RPMI7951 (cell line): ENCODE data around the gene ISLR. TPM values are rescaled to one million over a fixed set of nuclear protein-coding genes. Genes with fewer than 3 reads are reported as not detected.

Experiments
- DNase-seq: peaks from one replicate; pipeline ENCODE4 v3.0.0-alpha.2; 2012; ENCODE audit warnings: low read depth
- total RNA-seq: library from RNA; depleted of rRNA; stranded (reverse); fragments of >200 nt; shearing (Covaris generic); gene quantifications from 2 replicates; pipeline ENCODE4 v1.2.3, GENCODE V29; 2014; rRNA removed

ISLR gene
- total RNA-seq, 1 experiment from 2014 or later: 8.8 TPM

GRCh38 chr15:74211656-74212055 is 38.1 kb downstream of the ISLR start:
- DNase-seq: no peak

- DNase-seq: no peak
These were observed 39.0 kb downstream of the ISLR start for GRCh38 chr15:74212494-74212893.

DNA sequence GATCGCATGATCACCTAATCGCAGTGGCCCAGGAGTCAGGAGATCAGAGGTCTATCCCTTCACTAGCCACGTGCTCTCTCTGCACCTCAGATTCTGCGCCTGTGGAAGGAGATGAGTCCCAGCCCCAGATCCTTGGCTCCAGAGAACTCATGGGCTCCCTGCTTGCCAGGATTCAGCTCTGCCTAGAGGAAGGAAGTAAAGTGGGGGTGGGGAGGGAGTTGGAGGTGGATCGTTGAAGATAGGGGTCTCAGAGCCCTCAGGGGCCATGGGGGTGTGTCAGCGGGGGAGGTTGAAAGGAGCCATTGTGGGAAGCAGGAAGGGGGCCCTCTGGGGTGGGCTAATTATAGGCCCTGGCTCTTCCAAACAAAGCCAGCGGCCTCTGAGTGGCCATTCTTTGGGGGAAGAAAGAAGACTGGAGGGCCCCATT is 40.4 kb downstream of the ISLR start:
- DNase-seq: no peak

DNA sequence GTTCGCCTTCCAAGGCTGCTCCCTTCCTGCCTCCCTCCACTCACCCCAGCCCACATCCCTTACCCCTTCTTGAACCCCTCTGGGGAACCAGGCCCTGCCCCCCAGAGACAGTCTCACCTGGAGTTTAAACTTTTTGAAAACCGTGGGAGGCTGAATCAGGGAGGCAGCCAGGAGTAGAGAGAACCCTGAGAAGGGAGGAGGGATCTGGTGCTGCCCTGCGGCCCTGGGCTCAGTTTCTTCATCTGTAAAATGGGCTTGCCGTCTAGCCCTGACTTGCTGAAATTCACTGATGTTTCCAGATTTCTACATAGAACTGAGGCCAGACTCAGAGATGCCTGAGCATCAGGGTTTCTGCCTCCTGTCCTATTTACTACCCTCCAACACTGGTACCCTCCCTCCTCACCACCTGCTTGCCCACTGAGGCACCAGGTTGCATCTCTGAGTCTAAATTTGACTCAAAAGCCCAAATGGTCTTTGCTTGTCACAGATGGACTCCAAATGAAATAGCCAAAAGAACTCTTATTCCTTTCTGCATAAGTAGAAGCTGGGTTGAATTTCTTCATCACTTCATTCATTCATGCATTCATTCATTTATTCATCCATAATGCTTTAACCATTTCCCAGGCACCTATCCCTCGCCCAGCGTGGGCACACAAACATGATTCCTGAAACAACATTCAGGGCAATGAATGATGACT is 41.0 kb downstream of the ISLR start:
- DNase-seq: no peak

- DNase-seq: no peak
These were observed 42.4 kb downstream of the ISLR start for GRCh38 chr15:74215958-74216357.

- DNase-seq: no peak
These were observed 43.4 kb downstream of the ISLR start for GRCh38 chr15:74216949-74217348.

- DNase-seq: no peak
These were observed 44.7 kb downstream of the ISLR start for GRCh38 chr15:74217907-74218885.

GRCh38 chr15:74220475-74221248 is 47.2 kb downstream of the ISLR start:
- DNase-seq: no peak

GRCh38 chr15:74221399-74222239 is 48.1 kb downstream of the ISLR start:
- DNase-seq: no peak

DNA sequence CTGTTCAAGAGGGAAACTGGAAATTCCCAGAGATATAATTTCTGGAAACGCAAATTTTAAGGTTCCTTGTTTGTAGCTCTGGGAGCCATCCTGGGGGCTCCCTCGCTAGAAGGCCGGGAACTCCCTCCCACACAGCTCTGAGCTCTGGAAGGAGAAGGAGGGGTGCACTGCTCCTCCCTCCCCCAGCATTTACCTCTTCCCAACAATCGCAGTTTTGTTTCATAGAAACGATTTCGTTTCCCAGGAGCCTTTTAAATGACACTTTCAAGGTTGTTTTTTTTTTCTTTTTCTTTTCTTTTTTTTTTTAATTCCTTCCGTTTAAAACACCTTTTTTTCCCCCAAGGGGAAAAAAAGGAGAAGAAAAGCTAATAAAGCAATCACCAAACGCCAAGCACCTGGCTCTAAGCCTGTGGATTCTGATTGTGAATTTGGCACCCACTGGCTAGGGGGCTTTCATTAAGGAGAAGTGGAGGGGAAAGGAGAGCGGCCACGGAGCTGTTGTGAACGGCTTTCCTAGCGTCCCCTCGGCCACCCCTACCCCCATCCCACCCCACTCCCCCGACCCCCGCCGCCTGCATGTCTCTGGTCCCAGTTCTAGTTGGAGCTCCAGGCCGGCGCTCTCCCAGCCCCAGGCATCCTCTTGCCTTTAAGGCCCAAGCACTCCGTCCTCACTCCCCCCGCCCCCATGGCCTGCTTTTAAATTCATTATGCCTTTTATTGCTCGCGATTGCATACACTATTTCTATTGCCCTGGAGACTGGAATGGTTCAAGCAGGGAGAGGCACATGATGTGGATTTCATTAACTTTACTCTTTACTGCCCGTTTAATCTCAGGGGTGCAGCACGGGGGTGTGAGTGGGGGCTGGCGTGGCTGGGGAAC is 49.0 kb downstream of the ISLR start:
- DNase-seq: no peak

DNA sequence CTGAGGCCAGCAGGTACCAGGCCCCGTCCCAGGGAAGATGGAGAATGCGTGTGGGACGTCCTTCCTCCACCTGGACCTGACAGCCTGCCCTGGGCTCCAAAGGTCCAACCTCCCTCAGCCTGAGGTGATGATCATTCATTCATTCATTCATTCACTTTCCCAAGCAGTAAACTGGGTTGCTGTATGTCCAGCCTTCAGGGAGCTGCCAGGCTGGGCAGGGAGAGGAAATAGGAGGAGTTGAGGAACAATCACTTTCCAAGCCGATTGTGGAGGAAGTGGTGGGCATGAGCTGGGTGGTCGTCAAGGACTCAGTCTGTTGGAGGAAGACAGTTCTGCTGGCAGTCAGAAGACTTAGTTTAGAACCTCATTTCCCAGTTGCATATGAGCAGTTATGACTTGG is 52.4 kb downstream of the ISLR start:
- no peak for DNase-seq

Other genes with a start within 250 kb of the ISLR start
- gene LOXL1, start 247.2 kb upstream of the ISLR start, total RNA-seq: 45.9 and 55.0 TPM in 2 replicates
- 20.4 and 26.8 TPM in 2 replicates for gene STOML1, start 181.4 kb upstream of the ISLR start, total RNA-seq
- gene PML, start 179.0 kb upstream of the ISLR start, total RNA-seq: 26.1 and 39.7 TPM in 2 replicates
- gene GOLGA6A, start 91.2 kb upstream of the ISLR start, total RNA-seq: not detected in 2 replicates
- gene ISLR2, start 43.1 kb upstream of the ISLR start, total RNA-seq: 0.72 and 1.8 TPM in 2 replicates
- gene STRA6, start 29.1 kb downstream of the ISLR start, total RNA-seq: 95.7 and 114 TPM in 2 replicates
- gene CCDC33, start 62.6 kb downstream of the ISLR start, total RNA-seq: 1.1 and 2.1 TPM in 2 replicates
- not detected in 2 replicates for gene CYP11A1, start 193.9 kb downstream of the ISLR start, total RNA-seq